Activated CD4-positive, alpha-beta T cell treated with anti-CD3 and anti-CD28 coated beads for 24 hours (primary cell): ENCODE results near the gene THAP6.
"Not testable (repeated sequence)": the region's sequence is repeated elsewhere in the genome, so short reads cannot be mapped to it uniquely, and the experiment has no call there.

Experiments used
- DNase-seq, 2 donors: peaks; one replicate each; pipeline ENCODE4 v3.0.0-alpha.2; 2020; ENCODE audit warnings: low read depth in 2 of 2

Gene THAP6

DNA sequence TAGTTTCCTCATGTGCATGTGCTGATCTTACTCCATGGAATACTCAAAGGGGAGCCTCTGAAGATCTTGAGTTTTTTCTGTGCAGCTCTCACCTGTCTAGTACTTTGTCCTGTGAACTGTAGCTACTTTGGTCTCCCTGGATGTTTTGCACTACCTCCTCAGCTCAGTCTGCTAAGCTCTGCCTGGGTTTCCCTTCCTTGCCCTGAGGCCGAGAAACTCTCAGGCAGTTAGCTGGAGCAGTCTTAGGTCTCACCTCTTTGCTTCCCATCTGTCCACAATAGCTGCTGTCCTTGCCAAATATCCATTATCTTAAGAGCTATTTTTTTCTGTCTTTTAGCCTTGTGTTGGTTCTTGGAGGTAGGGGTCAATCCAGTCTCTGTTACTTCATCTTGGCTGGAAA lies 11.6 kb downstream of the THAP6 start:
- DNase-seq: no peak

- no peak for DNase-seq
Measured at GRCh38 chr4:75527482-75527881, 13.2 kb downstream of the THAP6 start.

GRCh38 chr4:75530556-75531322 lies 16.5 kb downstream of the THAP6 start:
- no peak for DNase-seq

DNA sequence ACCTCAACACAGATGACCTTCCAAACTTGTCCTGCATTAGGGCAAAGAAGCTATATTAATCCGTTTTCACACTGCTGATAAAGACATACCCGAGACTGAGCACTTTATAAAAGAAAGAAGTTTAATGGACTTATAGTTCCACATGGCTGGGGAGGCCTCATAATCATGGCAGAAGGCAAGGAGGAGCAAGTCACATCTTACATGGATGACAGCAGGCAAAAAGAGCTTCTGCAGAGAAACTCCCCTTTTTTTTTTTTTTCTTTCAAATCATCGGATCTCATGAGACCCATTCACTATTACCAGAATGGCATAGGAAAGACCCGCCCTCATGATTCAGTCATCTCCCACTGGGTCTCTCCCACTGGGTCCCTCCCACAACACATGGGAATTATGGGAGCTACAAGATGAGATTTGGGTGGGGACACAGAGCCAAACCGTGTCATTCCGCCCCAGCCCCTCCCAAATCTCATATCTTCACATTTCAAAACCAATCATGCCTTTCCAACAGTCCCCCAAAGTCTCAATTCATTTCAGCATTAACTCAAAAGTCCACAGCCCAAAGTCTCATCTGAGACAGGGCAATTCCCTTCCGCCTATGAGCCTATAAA lies 17.4 kb downstream of the THAP6 start:
- DNase-seq: not testable (repeated sequence)

GRCh38 chr4:75533339-75533887 lies 19.1 kb downstream of the THAP6 start:
- DNase-seq: not testable (repeated sequence)

DNA sequence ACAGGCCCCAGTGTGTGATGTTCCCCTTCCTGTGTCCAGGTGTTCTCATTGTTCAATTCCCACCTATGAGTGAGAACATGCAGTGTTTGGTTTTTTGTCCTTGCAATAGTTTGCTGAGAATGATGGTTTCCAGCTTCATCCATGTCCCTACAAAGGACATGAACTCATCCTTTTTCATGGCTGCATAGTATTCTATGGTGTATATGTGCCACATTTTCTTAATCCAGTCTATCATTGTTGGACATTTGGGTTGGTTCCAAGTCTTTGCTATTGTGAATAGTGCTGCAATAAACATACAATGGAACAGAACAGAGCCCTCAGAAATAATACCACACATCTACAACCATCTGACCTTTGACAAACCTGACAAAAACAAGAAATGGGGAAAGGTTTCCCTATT lies 19.7 kb downstream of the THAP6 start:
- not testable (repeated sequence) for DNase-seq

- DNase-seq: not testable (repeated sequence)
Measured at GRCh38 chr4:75537308-75537707, 23.0 kb downstream of the THAP6 start.

DNA sequence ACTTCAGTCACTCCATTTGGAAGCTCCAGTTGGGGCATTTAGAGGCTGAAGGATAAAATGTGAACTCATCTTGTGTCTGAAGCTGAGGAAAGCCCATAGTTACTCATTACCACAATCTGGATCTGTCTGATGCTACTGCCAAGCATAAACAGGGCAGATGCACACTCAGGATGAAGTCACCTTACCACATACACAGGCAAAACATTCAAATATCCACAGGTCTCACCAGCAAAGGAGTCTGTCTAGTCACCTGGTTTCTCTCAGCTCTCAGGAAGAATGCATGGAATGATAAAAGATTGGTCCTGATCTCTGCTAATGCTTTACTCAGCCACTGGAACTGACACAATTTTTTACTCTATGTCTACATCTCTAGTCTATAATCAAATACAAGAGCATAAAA lies 28.6 kb downstream of the THAP6 start:
- DNase-seq: no peak

GRCh38 chr4:75544220-75544619 lies 29.9 kb downstream of the THAP6 start:
- DNase-seq: not testable (repeated sequence)

GRCh38 chr4:75544870-75545269 lies 30.6 kb downstream of the THAP6 start:
- no peak for DNase-seq

DNA sequence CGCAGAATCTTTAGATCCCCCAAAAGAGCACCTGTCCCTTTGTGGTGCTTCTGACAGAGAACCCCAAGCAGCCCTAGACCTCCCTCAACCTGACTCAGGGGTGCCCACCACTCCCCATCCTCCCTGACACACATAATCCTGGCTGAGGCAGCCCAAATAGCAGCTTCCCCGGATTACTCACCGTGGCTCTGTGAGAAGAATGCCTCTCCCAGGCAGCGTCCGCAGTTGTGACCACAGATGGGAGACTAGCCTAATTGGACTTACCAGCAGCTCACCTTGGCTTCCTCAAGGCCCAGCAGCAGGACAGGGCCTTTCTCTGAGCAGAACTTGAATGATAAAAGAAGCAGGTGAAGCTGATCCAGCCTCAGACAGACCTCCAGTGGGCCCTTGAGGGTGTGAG lies 31.3 kb downstream of the THAP6 start:
- no peak for DNase-seq

DNA sequence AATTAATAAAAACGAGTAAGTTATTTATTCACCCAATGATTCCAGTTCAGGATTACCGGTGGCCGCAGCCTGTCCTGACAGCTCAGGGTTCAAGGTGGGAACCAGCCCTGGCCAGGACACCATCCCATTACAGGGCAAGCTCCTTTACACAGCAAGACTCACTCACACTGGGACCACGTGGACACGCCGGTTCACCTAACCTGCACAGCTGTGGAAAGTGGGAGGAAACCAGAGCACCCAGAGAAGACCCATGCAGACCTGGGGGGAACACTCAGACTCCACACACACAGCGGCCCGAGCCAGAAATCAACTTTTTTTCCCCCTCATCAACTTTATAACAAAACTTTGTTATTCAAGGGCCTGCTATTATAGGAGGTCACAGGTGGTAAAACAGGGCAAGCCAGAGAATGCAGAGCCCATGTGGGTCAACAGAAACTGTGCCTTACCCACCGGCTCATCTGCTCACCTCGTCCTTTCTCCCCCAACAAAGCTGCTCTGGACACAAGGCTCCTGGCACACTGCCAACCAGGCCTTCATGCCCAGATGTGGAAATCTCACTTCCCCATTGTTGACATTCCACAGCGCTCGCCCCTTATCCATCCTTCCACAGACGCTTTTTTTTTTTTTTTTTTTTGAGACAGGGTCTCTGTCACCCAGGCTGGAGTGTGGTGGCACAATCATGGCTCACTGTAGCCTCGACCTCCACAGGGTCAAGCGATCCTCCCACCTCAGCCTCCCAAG lies 33.5 kb downstream of the THAP6 start:
- no peak for DNase-seq

DNA sequence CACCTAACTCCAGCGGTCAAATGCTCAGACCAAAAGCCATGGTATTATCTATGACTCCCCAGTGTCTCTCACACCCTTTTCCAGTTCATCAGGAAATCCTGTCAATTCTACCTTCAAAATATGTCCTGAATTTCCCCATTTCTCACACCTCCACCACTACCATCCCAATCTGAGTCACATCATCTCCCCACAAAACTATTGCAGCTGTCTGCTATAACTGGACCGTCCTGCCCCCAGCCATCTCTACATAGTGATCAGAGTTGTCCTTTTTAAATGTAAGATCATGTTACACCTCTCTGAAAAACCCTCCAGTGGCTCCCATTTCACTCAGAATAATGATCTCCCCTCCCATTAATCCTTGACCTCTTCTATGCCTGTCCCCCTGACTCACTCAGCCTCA lies 34.7 kb downstream of the THAP6 start:
- DNase-seq: no peak

DNA sequence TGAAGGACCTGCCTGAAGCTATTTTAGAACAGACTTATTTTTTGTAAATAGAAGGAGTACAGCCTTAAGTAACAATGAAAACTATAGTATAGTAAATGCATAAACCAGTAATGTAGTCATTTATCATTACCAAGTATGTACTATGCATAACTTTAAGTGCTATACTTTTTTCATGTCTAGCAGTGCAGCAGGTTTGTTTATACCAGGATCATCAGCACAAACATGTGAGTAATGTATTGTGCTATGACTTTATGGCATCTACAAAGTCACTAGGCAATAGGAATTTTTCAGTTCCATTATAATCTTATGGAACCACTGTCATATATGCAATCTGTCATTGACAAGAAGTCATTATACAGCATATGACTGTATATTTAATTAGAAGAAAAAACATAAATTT lies 38.2 kb downstream of the THAP6 start:
- no peak for DNase-seq

- no peak for DNase-seq
Measured at GRCh38 chr4:75555294-75556164, 41.3 kb downstream of the THAP6 start, which contains the start of gene ODAPH. Gene ODAPH, plus strand, starts transcription at chr4:75556066. Its CDS starts 17 bp downstream, at chr4:75556083.

- DNase-seq: no peak
Measured at GRCh38 chr4:75557696-75558095, 43.4 kb downstream of the THAP6 start.

GRCh38 chr4:75561789-75562188 lies 47.5 kb downstream of the THAP6 start:
- no peak for DNase-seq

DNA sequence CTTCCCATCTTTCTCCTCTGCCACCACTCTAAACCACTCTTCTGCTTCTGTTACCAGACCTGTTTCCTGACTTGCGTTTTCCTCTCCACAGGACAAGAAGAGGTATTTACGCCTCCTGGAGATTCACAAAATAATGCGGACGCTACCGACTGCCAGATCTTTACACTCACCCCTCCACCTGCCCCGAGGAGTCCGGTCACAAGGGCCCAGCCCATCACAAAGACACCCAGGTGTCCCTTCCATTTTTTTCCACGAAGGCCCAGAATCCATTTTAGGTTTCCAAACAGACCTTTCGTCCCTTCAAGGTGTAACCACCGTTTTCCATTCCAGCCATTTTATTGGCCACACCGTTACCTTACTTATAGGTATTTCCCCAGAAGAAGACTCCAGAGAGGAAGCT lies 49.8 kb downstream of the THAP6 start:
- no peak for DNase-seq

DNA sequence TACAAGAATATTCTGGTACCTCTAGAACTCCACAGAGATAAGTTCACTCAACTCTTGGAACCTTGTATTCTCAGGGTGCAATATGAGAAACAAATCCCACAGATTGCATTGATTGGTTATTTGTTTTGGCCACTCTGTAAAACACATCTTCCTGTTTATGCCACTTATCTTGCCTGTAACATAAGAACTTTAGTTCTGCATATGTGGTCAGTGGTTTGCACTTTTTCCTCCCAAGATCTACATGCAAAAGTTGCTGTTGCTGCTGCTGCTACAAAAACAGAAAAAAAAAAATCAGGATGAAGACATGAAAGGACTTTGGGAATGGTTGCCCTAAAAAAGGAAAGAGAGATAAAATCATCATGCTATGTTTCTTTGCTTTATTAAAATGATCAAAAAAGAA lies 51.2 kb downstream of the THAP6 start:
- DNase-seq: no peak

DNA sequence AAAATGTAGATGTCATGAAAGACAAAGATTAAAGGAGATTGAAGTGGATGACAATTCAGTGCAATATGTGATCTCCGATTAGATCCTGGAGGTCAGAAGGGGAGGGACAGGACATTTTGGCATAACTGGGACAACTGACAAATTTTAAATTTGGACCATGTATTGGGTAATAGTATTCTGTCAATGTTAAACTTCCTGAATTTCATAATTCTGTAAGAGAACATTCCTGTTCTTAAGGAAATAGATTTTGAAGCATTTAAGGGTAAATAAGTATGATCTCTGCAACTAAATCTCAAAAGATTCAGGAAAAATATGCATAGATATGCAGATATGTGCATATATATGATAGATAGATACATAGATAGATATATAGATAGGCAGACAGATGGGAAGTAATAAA lies 52.6 kb downstream of the THAP6 start:
- no peak for DNase-seq

DNA sequence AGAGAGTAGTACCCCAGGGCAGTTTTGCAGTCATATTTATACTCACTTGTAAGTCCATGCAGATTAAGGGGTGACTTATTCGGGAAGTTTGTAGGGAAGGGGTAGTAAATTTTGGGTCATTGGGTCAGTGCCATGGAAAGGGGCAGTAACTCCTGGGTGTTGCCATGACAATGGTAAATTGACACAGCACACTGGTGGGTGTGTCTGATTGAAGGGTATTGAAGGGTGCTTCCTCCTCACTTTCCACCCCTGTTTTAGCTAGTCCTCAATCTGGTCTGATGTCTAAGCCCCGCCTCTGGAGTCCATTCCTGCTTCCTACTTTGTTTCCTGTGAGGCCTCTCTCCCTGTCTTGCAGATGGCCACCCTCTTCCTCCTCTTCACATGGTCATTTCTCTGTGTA lies 53.5 kb downstream of the THAP6 start:
- DNase-seq: no peak
